ENCODE measurements around the gene SHISA7.
"Not testable (repeated sequence)": the region's sequence is repeated elsewhere in the genome, so short reads cannot be mapped to it uniquely, and the experiment has no call there.

SHISA7 gene

DNA sequence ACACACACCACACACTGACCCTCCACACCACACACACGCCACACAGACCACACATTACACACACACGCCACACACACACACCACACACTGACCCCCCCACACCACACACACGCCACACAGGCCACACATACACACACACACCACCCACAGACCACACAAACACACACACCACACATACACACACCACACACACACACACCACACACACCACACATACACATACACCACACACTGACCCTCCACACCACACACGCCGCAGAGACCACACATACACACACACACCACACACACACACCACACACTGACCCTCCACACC, 5.0 kb upstream of the SHISA7 start:
- not testable (repeated sequence) for FAIRE-seq; DNase-seq (ENCODE audit: low spot score)

DNA sequence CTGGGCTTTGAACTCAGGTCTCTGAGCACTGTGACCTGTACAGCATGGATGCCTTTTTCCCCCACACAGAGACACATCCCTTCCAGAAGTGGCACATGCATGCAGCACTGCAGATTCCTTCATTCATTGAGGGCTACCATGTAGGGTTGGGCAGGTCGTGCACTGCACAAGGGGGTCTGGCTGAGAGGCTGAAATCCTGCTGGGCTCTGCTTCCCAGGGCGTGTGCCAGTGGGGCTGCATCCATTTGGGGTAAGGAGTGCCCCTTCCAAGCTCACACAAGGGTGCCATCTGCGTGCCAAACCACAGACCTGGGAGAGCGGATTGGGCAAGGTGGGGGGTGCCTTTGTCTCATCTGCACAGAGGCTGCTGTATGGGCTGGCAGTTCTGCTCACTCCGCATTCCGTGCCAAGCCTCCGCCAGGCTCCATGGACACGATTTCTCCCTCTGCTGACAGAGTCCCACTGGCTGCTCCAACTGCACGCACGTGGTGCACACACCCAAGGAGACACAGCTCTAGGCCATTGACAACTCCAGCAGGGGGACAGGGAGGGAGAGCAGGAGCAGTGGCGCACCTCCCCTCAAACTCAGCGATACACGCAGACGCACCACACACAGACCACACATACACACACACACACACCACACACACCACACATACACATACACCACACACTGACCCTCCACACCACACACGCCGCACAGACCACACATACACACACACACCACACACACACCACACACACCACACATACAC, 4.5 kb upstream of the SHISA7 start:
- peak; percentile 71 for DNase-seq (ENCODE audit: low spot score)
- no peak for FAIRE-seq

DNA sequence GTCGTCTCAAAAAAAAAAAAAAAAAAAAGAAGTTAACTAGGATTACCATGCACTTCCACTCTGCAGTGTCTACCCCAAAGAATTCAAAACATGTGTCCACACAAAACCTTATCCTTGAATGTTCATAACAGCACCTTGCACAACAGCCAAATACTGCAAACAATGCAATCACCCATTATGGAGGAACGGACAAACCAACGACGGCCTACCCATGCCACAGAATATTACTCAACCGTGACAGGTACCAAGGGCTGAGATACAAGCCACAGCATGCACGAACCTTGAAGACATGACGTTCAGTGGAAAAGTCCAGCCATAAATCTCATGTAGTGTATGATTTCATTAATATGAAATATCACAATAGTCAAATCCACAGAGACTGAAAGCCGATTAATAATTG, 3.0 kb upstream of the SHISA7 start:
- FAIRE-seq (no peak), DNase-seq (ENCODE audit: low spot score) (no peak)

DNA sequence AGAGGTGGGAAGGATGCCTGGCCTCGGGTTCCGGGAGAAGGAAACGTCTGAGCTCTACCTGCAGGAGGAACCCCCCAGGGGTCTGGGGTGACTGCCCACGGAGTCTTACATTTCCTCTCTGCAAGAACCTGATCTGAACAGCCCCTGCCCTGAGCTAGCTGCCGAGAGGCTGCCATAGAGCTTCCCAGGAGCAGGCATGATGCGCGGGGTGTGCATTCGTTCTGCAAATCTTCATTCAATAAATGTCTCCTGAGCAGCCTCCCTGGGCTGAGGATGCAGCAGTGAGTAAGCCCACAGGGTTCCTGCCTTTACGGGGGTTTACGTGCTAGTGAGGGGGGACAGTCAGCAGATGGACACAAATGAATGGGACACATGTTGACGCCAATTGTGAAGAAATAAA, 1.5 kb upstream of the SHISA7 start:
- no peak for FAIRE-seq
- no peak for DNase-seq (ENCODE audit: low spot score)

DNA sequence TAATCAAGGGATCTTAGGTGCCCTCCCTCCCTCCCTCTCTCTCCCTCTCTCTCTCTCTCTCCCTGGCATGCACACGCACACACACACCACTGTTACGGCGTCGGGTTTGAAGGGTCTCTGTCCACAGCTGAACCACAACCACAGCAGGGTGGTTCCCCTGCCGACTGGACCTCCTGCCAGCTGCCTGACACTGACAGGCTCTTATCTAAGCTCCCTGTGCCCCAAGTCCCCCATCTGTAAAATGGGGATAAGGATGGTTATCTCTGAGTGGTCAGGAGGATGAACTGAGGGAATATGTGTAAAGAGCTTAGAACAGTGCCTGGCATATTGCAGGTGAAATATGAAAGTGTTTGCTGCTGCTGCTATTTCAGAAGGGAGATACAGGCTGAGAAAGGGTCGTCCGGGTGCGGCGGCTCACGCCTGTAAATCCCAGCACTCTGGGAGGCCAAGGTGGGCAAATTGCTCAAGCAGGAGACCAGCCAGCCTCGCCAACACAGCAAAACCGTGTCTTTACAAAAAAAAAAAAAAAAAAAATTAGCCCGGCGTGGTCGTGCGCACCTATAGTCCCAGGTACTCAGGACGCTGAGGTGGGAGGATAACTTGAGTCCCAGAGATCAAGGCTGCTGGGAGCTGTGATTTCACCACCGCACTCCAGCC, 852 bp upstream of the SHISA7 start:
- no peak for DNase-seq (ENCODE audit: low spot score)
- FAIRE-seq, result no peak

DNA sequence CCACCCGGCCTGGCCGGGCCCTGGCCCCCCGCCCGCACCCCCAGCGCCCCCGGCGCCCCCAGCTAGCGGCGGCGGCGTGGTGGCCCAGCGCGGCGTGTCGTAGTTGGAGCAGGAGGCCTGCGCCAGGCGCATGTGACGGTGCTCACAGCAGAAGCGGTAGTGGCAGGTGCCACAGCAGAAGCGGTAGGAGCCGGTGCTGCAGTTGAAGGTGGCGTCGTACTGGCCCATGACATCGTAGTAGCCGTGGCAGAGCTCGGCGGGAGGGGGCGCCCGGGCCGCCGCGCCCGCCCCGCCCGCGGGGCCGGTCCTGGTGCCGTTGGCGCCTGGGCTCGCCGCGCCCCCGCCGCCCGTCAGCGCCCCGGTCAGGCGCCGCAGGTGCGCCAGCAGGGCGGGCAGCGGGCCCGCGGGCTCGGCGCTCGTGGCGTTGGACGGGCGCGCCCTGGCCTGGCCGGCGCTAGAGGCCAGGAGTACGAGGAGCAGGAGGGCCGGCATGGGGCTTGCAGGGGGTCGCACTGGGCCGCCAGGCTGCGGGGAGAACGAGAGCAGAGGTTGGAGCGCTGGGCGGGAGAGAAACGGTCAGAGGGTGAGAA, 633 bp downstream of the SHISA7 start:
- DNase-seq (ENCODE audit: low spot score) (no peak), FAIRE-seq (no peak)

DNA sequence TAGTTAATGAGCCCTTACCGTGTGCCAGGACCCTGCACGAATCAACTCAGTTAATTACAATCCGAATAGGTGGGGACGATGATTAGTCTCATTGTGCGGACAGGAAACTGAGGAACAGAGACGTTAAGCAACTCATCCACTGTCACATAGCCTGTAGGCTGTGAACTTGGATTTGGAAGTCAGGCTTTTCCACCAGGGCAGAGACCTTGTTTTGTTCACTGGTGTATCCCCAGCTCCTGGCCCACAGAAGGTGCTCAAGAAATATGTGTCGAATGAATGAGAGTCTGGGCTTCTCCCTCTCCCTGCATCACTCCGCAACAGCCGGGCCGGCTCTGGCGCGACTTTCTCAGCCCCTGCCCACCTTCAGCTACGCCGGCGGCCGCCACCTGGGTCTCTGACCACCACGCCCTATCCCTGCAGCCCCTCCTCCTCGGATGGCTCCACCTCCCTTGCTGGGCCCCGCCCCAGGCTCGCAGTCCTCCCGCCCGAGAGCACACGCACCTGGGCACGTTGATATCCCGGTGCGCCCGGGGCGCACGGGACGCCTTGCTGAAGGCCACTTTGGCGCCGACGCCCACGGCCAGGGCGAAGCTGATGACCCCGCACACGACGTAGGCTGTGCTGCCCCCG, 1.3 kb downstream of the SHISA7 start:
- DNase-seq (ENCODE audit: low spot score), result no peak

DNA sequence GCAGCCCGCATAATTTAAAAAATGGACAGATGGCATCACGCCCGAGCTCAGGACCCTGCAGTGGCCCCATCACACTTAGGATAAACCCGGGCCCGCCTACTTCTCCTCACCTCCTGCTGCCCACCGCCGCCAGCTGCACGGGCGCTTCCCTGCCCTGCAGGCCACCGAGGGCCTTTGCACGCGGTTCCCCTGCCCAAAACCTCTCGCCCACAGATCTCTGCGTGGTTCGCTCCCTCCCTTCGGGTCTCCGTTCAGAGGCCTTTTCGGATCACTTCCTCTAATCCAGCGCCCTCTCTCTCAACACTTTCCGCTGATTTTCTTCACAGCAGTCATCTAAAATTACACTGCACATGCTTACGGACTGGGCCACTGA, 1.8 kb downstream of the SHISA7 start:
- FAIRE-seq, result no peak
- DNase-seq (ENCODE audit: low spot score), result no peak

More for the DNA sequence above, 1.3 kb downstream of the SHISA7 start:
- no peak for FAIRE-seq

DNA sequence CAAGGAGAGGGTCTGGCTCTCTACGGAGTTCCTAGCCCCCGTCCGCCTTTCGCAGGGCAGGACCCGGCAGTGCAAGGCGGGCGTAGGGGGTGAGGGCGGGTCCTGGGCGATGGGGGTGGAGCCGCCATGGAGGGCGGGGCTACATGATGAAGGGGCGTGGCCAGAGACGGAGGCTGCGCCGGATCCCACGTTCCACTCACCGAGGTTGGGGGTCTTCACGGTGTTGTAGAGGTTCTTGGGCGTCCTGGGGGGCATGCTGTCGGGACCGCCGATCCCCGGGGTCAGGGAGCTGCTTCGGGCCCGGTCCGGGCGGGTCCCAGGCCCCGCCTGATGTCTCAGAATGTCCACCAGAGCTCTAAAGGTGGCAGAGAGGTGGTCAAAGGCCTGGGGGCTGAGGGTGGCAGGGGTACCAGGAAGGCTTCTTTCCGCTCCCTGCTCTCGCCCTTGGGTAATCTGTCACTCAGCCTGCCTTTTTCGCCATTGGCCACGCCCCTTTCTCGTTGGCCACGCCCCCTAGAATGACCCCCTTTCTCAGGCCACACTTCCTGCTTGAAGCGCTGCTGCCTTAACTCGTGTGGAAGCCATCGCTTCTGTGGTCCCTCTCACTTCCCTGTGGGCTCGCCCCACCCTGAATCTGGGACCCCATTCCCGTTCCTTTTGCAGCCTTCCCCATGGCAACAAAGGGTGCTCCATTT, 2.5 kb downstream of the SHISA7 start:
- no peak for FAIRE-seq
- no peak for DNase-seq (ENCODE audit: low spot score)

DNA sequence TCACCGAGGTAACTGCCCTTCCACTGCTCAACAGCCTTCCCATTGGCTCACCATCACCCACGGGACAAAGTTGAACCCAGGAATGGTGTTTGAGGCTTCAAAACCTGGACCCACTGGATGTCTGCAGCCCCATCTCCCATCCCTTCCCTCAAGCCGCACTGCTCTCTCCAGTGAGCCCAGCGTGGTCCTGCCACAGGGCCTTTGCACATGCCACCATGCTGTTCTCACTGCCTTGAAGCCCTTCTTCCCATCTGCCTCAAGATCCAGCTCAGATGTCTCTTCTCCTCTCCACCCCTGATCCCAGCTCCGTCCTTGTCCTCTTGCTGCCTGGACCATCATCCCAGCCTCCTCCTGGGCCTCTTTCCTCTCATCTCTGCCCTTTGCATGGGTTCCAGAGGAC, 4.0 kb downstream of the SHISA7 start:
- FAIRE-seq (no peak), DNase-seq (ENCODE audit: low spot score) (no peak)

DNA sequence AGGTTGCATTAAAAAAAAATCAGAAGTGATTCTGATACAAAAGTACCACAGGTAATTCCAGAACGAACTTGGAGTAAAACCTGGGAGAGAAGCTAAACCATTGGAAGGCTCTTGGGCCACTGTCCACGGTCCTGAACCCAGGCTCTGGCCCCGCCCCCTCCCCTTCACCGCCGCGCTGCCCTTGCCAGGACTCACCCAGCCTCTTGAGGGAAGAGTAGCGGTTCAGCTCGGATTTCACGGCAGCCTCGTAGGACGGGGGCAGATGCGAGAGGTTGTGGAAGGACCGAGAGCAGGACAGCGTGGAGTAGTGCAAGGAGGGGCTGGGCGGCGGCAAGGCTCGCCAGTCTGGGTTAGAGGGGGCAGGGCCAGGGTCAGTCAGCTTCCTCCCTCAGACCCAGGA, 5.7 kb downstream of the SHISA7 start:
- FAIRE-seq (no peak), DNase-seq (ENCODE audit: low spot score) (peak; percentile 88)

DNA sequence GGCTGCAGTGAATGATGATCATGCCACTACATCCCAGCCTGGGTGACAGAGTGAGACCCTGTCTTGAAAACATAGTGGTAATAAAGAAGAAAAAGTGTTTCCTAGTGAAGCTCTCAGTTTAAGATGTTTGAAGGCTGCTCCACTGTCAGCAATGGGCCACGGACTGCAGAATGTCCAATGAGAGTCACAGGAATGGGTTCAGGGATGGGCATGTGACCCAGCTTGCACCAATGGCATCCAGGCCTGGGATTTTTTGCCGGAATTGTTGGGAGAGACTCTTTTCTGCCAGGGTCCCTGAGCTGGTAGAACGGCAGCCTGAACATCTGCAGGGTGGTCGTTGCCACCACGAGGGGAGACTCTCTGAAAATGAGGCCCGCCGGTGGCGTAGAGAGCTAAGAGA, 6.3 kb downstream of the SHISA7 start:
- DNase-seq (ENCODE audit: low spot score) (no peak), FAIRE-seq (no peak)

DNA sequence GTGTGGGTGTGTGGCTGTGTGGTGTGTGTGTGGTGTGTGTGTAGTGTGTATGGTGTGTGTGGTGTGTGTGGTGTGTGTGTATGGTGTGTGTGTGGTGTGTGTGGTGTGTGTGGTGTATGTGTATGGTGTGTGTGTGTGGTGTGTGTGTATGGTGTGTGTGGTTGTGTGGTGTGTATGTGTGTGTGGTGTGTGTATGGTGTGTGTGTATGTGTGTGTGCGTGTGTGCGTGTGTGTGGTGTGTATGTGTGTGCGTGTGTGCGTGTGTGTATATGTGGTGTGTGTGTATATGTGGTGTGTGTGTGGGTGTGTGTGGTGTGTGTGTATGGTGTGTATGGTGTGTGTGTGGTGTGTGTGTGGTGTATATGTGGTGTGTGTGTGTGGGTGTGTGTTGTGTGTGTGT, 8.1 kb downstream of the SHISA7 start:
- FAIRE-seq, result peak; percentile 100

DNA sequence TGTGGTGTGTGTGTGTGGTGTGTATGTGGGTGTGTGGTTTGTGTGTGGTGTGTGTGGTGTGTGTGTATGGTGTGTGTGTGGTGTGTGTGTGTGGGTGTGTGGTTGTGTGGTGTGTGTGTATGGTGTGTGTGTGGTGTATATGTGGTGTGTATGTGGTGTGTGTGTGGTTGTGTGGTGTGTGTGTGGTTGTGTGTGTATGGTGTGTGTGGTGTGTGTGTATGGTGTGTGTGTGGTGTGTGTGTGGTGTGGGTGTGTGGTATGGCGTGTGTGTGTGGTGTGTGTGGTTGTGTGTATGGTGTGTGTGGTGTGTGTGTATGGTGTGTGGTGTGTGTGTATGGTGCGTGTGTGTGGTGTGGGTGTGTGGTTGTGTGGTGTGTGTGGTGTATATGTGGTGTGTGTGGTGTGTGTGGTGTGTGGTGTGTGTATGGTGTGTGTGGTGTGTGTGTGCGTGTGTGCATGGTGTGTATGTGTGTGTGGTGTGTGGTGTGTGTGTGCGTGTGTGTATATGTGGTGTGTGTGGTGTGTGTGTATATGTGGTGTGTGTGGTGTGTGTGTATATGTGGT, 8.7 kb downstream of the SHISA7 start:
- DNase-seq (ENCODE audit: low spot score), result no peak
- FAIRE-seq, result no peak

More for the DNA sequence above, 8.1 kb downstream of the SHISA7 start:
- DNase-seq (ENCODE audit: low spot score), result no peak

DNA sequence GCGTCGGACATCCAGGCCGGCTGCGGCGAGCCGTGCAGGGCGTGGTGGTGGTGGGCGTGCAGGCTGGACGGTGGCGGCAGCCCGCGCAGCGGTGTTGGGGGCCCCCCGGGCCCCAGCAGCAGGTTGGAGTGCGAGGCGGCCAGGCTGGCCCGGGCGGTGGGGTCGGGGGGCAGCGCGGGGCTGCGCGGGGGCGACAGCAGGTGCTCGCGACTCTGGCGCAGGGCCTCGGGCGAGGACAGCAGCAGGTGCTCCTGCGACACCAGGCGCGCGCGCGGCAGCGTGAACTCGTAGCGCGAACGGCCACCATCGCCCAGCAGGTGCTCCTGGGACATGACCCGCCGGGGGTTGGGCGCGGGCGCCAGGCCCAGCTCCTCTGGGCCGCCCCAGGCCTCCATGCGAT, 9.8 kb downstream of the SHISA7 start:
- FAIRE-seq (no peak), DNase-seq (ENCODE audit: low spot score) (no peak)

DNA sequence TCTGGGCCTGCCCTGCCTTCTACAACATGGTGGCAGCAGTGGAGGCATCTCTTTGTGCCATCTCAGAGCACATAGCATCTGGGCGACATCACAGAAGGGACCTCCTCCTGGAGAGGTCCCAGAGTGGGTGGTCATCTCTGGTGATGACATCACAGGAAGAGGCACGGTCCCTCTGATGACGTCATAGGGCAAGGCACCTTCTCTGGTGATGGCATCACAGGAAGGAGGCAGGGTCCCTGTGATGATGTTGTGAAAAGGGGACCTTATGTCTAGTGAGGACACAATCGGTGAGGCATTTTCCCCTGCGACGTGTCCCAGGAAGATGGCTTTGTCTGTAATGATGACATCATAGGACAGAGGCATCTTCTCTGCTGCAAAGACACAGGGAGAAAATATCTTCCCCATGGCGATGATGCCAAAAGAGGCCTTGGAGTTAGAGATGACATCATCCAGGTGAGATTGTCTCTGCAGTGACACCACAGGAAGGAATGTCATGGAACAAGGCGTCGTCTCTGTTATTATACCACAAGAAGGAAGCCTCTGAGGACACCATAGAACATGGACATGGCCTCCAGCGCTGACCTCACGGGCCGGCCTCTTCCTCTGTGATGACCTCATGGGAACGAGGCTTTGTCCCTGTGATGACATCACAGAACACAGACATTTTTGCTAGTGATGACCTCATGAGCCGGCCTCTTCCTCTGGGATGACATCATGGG, 10.7 kb downstream of the SHISA7 start:
- FAIRE-seq (no peak), DNase-seq (ENCODE audit: low spot score) (no peak)

DNA sequence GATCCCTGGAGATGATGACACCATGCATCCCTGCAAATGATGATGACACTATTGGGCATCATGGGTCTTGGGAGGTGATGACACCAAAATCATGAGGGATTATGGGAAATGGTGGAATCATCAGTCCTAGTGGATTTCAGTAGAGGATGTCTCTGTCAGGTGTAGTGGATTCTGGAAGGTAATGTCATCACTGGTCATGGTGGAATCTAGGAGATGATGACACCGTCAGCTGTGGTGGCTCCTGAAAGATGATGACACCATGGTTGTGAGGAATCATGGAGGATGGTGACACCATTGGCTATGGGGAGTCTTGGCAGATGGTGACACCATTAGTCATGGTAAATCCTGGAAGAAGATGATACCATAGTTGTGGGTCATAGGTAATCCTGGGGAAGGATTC, 11.9 kb downstream of the SHISA7 start:
- no peak for DNase-seq (ENCODE audit: low spot score)
- FAIRE-seq, result no peak

DNA sequence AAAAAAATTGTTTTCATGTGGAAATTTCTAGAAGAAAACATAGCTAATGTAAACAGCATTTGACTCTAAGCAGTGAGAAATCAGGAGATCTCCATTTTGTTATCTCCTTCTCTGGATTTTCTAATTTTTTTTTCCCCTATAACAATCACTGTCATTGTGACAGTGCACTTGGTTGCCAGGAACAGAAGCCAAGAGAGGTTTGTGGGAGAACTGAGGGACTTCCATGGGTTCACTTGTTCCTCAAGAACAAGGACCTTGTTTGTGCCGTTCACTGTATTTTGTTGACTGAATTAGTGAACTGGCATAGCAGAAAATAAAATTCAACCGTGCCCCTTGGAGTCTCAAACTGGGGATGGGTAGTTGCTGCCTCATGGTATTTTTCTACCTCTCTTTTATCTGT, 17.1 kb downstream of the SHISA7 start:
- DNase-seq (ENCODE audit: low spot score) (no peak), FAIRE-seq (no peak)

DNA sequence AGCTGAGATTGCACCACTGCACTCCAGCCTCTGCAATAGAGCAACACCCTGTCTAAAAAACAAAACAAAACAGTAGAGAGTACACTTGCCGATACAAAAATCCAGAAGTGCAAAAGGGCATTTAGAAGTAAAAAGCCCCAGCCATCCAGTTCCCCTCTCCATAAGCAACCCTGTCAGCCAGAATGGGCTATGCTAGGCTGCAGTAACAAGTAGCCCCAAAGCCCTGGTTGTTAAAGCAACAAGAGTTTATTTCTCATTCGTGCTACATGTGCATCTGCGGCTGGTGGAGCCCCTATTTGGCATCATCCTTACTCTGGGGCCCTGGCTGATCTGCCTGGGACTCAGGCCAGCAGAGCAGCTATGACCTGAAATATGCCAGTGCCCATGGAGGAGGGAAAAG, 18.6 kb downstream of the SHISA7 start:
- DNase-seq (ENCODE audit: low spot score) (no peak), FAIRE-seq (no peak)

DNA sequence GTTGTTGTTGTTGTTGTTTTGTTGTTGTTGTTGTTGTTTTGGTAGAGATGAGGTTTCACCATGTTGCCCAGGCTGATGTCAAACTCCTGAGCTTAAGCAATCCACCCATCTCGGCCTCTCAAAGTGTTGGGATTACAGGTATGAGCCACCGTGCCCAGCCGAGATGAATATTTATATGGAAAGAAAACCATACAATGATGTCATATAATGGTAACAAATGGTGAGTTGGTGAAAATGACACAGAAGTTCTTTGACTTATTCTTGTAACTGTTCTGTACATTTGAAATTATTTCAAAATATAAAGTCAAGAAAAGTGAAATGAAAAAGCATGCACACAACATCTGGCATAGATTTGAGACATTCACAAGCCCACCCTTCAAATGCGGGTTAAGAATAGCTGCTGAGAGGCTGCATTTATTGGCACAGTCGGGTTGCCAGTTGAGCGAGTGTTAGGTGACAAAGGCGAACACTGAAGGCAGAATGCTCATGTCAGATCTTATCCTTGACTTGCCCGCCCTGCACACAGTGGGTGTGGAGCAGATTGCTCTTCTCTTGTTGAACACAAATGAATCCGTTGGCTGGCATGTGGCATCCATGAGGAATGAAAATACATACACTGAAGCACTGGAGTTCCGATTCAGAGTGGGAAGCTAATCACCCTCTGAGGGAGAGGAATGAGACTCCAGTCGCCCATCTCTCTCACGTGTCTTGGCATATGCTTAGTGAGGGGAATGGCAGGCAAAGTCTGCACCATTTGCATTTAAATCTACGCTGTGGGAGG, 19.7 kb downstream of the SHISA7 start:
- FAIRE-seq (no peak), DNase-seq (ENCODE audit: low spot score) (no peak)

Data from urothelium cell line (cell line).